Lower lobe of right lung (tissue), 2 donors: ENCODE data around the gene SNRNP70. TPM values are rescaled to one million over a fixed set of nuclear protein-coding genes. Genes with fewer than 3 reads are reported as not detected.

Experiments
- ATAC-seq, 2 donors: fragments of 200-7000 bp; cut with Tn5 transposase; one replicate each; pipeline ENCODE4 v1.9.1; 2020 to 2022; ENCODE audit warnings: mild to moderate bottlenecking in 2 of 2, moderate library complexity in 2 of 2
- DNase-seq: peaks from one replicate; pipeline ENCODE4 v3.0.0-alpha.2; 2020
- H3K27ac ChIP-seq: fragments of 200-600 bp; one replicate; pipeline ENCODE4 v1.8.0; 2022
- H3K27me3 ChIP-seq: fragments of 200-600 bp; one replicate; pipeline ENCODE4 v1.8.0; 2022; ENCODE audit warnings: low read depth
- H3K36me3 ChIP-seq: fragments of 200-600 bp; one replicate; pipeline ENCODE4 v1.8.0; 2022; ENCODE audit warnings: mild to moderate bottlenecking
- H3K4me1 ChIP-seq: fragments of 200-600 bp; one replicate; pipeline ENCODE4 v1.8.0; 2022
- H3K4me3 ChIP-seq: fragments of 200-600 bp; one replicate; pipeline ENCODE4 v1.8.0; 2022; ENCODE audit warnings: mild to moderate bottlenecking
- H3K9me3 ChIP-seq: fragments of 200-600 bp; one replicate; pipeline ENCODE4 v1.8.0; 2022
- intact Hi-C: fragments of 100-400 bp; cut with DNase I; formaldehyde crosslinking; loops from one replicate; pipeline ENCODE4 v1.11.0; 2022
- total RNA-seq: library from RNA; stranded (reverse); fragmentation: NEBNext Ultra II Directional; extraction: Animal tissue kit (Norgen Biotek cat#: 25700); gene quantifications from one replicate; pipeline ENCODE4 v1.2.1, GENCODE V29; 2021
- TF ChIP-seq, protein P1 (sequence below): fragments of 200-600 bp; IDR thresholded peaks from one replicate; pipeline ENCODE4 v1.8.0; 2022; ENCODE audit warnings: antibody characterized with exemption, mild to moderate bottlenecking
- donor health status: DM: no; HTN: yes; CAD: no; lungs with severe emphysema.

SNRNP70 gene
- total RNA-seq, 1 donor from 2014 or later: 203 TPM

- TF ChIP-seq, protein P1, sequence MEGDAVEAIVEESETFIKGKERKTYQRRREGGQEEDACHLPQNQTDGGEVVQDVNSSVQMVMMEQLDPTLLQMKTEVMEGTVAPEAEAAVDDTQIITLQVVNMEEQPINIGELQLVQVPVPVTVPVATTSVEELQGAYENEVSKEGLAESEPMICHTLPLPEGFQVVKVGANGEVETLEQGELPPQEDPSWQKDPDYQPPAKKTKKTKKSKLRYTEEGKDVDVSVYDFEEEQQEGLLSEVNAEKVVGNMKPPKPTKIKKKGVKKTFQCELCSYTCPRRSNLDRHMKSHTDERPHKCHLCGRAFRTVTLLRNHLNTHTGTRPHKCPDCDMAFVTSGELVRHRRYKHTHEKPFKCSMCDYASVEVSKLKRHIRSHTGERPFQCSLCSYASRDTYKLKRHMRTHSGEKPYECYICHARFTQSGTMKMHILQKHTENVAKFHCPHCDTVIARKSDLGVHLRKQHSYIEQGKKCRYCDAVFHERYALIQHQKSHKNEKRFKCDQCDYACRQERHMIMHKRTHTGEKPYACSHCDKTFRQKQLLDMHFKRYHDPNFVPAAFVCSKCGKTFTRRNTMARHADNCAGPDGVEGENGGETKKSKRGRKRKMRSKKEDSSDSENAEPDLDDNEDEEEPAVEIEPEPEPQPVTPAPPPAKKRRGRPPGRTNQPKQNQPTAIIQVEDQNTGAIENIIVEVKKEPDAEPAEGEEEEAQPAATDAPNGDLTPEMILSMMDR: no peak
- ATAC-seq (no peak), DNase-seq (no peak)
- no peak overlapping the region for H3K27ac ChIP-seq
- no peak overlapping the region for H3K4me3 ChIP-seq
- no peaks in the 10 kb centered on the region for H3K36me3 ChIP-seq
- no peaks in the 10 kb centered on the region for H3K9me3 ChIP-seq
- H3K27me3 ChIP-seq: no peaks in the 10 kb centered on the region
- intact Hi-C loops: no loop called here
- peaks cover 41% of the 10 kb centered on the region for H3K4me1 ChIP-seq
These were observed 69.0 kb downstream of the SNRNP70 start for GRCh38 chr19:49154279-49154678.

DNA sequence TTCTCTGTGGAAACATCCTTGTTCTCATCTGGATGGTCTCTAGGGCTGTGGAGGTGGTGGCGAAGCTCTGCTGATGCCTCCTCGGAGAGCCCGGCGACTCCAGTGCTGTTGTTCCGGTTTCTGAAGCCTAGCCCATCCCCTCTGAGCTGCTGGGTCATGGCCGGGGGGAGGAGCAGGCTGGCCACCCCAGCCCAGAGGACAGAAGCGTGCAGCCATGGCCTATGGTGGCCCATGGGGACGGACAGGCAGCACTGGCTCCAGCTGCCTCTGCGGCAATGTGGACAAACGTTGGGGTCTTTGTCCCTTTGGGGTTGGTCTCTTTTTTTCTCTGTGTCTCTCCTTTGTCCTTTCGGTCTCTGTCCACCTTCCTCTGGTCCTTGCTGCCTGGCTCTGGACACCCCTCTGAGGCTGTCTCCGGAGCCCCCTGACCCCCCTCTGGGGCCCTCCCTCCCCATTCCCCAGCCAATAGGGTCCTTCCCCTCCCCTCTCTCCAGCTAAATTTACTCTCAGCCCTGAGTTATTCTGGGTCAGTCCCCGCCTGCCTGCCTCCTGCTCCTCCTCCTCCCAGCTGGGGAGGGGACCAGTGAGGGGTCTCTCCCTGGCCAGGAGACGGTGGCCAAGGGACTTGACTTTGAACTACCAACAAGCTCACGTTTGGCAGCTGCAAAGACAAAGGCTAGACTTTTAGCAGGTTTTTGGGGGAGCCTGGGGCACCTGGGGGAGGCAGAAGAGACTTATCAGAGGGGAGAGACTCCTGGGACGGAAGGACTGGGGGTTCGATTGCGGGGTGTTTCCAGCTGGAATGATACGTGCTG lies 70.0 kb downstream of the SNRNP70 start, which contains the start of gene HRC:
TSS of gene HRC (minus strand) at position 392 of the 815 bp plus-strand sequence. CDS start at position 233, 159 bp downstream.
- ATAC-seq (no peak), DNase-seq (no peak)
- intact Hi-C loops: no loop called here
- TF ChIP-seq, protein P1: no peak
- H3K4me3 ChIP-seq: no peak within 1 kb of the TSS
- H3K27me3 ChIP-seq: no peaks in the 10 kb centered on the region
- peaks cover 37% of the 10 kb centered on the region for H3K4me1 ChIP-seq
- H3K36me3 ChIP-seq: no peaks in the 10 kb centered on the region
- H3K9me3 ChIP-seq: no peaks in the 10 kb centered on the region
- H3K27ac ChIP-seq: no peak within 1 kb of the TSS

- ATAC-seq (no peak), DNase-seq (no peak)
- Histone ChIP-seq H3K9me3 (no peaks in the 10 kb centered on the region), H3K4me3 (no peak overlapping the region), H3K4me1 (peaks cover 31% of the 10 kb centered on the region), H3K27ac (no peak overlapping the region), H3K27me3 (no peaks in the 10 kb centered on the region), H3K36me3 (no peaks in the 10 kb centered on the region)
- intact Hi-C loops: no loop called here
- TF ChIP-seq, protein P1: no peak
These were observed 70.6 kb downstream of the SNRNP70 start for GRCh38 chr19:49155820-49156346.

DNA sequence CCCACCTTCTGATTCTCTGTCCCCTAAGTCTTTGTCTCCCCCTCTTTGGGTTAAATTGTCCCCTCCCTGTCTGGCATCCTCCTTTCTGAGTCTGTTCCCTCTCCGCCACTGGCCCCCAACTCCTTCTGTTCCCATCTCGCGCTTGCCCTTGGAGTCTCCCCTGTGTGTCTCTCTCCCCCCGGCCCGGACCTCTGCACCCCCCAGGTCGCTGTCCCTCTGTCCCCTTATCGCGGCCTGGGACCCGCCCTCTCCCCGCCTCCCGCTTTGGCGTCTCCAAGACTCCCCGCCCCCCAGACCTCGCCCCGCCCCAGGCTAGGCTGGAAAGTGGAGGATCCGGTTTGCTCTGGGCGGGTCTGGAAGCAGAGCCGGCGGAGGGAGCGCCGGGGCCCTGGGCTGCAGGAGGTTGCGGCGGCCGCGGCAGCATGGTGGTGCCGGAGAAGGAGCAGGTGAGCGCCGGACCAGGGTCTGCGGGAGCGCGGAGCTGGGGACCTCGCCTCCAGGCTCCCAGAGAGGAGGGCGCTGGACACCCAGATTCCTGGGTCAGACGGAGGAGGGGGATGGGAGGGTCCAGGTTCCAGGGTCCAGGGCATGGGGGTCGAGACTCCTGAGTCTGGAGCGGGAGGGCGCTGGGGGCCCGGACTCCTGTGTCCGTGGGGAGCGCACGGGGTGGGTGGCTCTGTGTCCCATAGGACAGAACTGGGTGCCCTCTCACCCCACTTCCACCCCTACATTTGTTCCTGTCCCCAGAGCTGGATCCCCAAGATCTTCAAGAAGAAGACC lies 72.4 kb downstream of the SNRNP70 start, which contains the start of gene TRPM4:
TSS of gene TRPM4 (plus strand) at position 348 of the 780 bp plus-strand sequence. CDS start at position 423, 75 bp downstream.
- no peaks in the 10 kb centered on the region for H3K9me3 ChIP-seq
- H3K27ac ChIP-seq: peak within 1 kb of the TSS; percentile 85
- ATAC-seq (peak; percentile 96 to 98), DNase-seq (peak; percentile 94)
- TF ChIP-seq, protein P1: no peak
- intact Hi-C loops: no loop called here
- H3K36me3 ChIP-seq: peaks cover 4% of the 10 kb centered on the region
- peaks cover 18% of the 10 kb centered on the region for H3K4me1 ChIP-seq
- peak within 1 kb of the TSS; percentile 95 for H3K4me3 ChIP-seq
- no peaks in the 10 kb centered on the region for H3K27me3 ChIP-seq

Other genes with a start within 250 kb of the SNRNP70 start
- 22.7 TPM for gene HSD17B14, start 249.0 kb upstream of the SNRNP70 start, total RNA-seq
- 21.2 TPM for gene PLEKHA4, start 216.8 kb upstream of the SNRNP70 start, total RNA-seq
- gene PPP1R15A, start 213.0 kb upstream of the SNRNP70 start, total RNA-seq: 80.4 TPM
- gene TULP2, start 186.7 kb upstream of the SNRNP70 start, total RNA-seq: not detected
- 310 TPM for gene NUCB1, start 185.1 kb upstream of the SNRNP70 start, total RNA-seq
- gene DHDH, start 151.8 kb upstream of the SNRNP70 start, total RNA-seq: 1.9 TPM
- gene BAX, start 130.6 kb upstream of the SNRNP70 start, total RNA-seq: 142 TPM
- 9,799 TPM for gene FTL, start 120.1 kb upstream of the SNRNP70 start, total RNA-seq
- gene GYS1, start 92.1 kb upstream of the SNRNP70 start, total RNA-seq: 24.8 TPM
- gene RUVBL2, start 91.6 kb upstream of the SNRNP70 start, total RNA-seq: 45.3 TPM
- gene LHB, start 68.4 kb upstream of the SNRNP70 start, total RNA-seq: not detected
- not detected for gene CGB3, start 61.1 kb upstream of the SNRNP70 start, total RNA-seq
- gene CGB2, start 53.6 kb upstream of the SNRNP70 start, total RNA-seq: not detected
- not detected for gene CGB1, start 48.6 kb upstream of the SNRNP70 start, total RNA-seq
- gene CGB5, start 41.6 kb upstream of the SNRNP70 start, total RNA-seq: not detected
- gene CGB8, start 36.3 kb upstream of the SNRNP70 start, total RNA-seq: not detected
- 0.77 TPM for gene CGB7, start 27.7 kb upstream of the SNRNP70 start, total RNA-seq
- gene NTF4, start 20.6 kb upstream of the SNRNP70 start, total RNA-seq: 3.1 TPM
- not detected for gene KCNA7, start 12.8 kb upstream of the SNRNP70 start, total RNA-seq
- gene LIN7B, start 28.9 kb downstream of the SNRNP70 start, total RNA-seq: 10.6 TPM
- 1.4 TPM for gene C19orf73, start 33.7 kb downstream of the SNRNP70 start, total RNA-seq
- 4.3 TPM for gene PPFIA3, start 34.1 kb downstream of the SNRNP70 start, total RNA-seq
- gene HRC, start 69.9 kb downstream of the SNRNP70 start, total RNA-seq: 1.8 TPM
- gene TRPM4, start 72.3 kb downstream of the SNRNP70 start, total RNA-seq: 51.6 TPM
- gene SLC6A16, start 239.7 kb downstream of the SNRNP70 start, total RNA-seq: 4.9 TPM
- 175 TPM for gene CD37, start 250.0 kb downstream of the SNRNP70 start, total RNA-seq